Measurements from ENCODE around the gene ANKMY1.

DNA sequence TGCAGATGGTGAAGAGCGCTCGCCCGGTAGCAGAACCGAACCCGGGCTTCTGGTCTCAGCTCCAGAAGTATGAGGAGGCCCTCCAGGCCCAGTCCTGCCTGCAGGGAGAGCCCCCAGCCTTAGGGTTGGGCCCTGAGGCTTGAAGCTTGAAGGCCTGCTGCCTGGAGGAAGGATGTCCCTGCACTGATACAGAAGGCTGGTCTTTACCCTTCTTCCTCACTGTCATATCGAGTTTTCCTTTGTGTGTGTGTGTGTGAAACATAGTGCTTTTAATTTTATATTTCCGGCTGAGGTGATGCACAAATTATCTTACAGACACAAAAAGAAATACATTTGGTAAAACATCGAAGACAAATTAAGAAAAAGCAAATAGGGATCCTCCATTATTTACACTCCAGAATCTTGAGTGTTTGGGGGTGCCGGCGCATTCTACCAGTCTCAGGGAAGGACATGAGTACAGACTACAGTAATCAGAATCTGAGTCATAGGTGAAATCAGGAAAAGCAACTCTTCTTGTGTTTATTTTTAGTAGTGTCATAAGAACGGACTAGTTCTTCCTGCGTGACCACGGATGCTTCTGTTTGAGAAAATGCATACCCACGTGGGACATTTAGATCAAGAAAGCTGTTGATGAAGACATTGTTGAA lies 3.7 kb upstream of the ANKMY1 start:
- TF ChIP-seq, protein P1, sequence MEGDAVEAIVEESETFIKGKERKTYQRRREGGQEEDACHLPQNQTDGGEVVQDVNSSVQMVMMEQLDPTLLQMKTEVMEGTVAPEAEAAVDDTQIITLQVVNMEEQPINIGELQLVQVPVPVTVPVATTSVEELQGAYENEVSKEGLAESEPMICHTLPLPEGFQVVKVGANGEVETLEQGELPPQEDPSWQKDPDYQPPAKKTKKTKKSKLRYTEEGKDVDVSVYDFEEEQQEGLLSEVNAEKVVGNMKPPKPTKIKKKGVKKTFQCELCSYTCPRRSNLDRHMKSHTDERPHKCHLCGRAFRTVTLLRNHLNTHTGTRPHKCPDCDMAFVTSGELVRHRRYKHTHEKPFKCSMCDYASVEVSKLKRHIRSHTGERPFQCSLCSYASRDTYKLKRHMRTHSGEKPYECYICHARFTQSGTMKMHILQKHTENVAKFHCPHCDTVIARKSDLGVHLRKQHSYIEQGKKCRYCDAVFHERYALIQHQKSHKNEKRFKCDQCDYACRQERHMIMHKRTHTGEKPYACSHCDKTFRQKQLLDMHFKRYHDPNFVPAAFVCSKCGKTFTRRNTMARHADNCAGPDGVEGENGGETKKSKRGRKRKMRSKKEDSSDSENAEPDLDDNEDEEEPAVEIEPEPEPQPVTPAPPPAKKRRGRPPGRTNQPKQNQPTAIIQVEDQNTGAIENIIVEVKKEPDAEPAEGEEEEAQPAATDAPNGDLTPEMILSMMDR (IDR thresholded peaks at IDR 0.05), result peak in 1 of 3 experiments; percentile 12
- TF ChIP-seq POLR2A (IDR thresholded peaks at IDR 0.05) (peak in 1 of 2 donors; percentile 3), POLR2AphosphoS5 (IDR thresholded peaks at IDR 0.05; ENCODE audit: insufficient read depth in 1 of 2, low read depth in 1 of 2) (peak; percentile 17 to 25)

Data from vagina (tissue), 2 donors.